Measurements from ENCODE around the gene C4orf46. TPM values are rescaled to one million over a fixed set of nuclear protein-coding genes. Genes with fewer than 3 reads are reported as not detected.
"Not testable (repeated sequence)": the region's sequence is repeated elsewhere in the genome, so short reads cannot be mapped to it uniquely, and the experiment has no call there.

C4orf46 gene
- polyA plus RNA-seq (2013, experiment 1 of 2; ENCODE audit: insufficient read length) = 13.5 TPM
- 14.4 TPM for polyA plus RNA-seq (2013, experiment 2 of 2; ENCODE audit: insufficient read length)

GRCh38 chr4:158671665-158671914, at the start of gene C4orf46:
Gene C4orf46 (minus strand): TSS chr4:158671887. CDS start chr4:158671801, 86 bp downstream.
- no peak for DNase-seq

- DNase-seq = no peak
Observed at GRCh38 chr4:158715802-158716201, 44.1 kb upstream of the C4orf46 start.

GRCh38 chr4:158714937-158715336, 43.2 kb upstream of the C4orf46 start:
- no peak for DNase-seq

GRCh38 chr4:158712622-158713021, 40.9 kb upstream of the C4orf46 start:
- not testable (repeated sequence) for DNase-seq

GRCh38 chr4:158710814-158711213, 39.1 kb upstream of the C4orf46 start:
- DNase-seq = peak; percentile 12

GRCh38 chr4:158704274-158704673, 32.6 kb upstream of the C4orf46 start:
- DNase-seq = no peak

- no peak for DNase-seq
Observed at GRCh38 chr4:158688813-158689212, 17.1 kb upstream of the C4orf46 start.

GRCh38 chr4:158682066-158682465, 10.4 kb upstream of the C4orf46 start:
- no peak for DNase-seq

GRCh38 chr4:158681629-158682028, 9.9 kb upstream of the C4orf46 start:
- no peak for DNase-seq

- DNase-seq = no peak
Observed at GRCh38 chr4:158678767-158679166, 7.1 kb upstream of the C4orf46 start.

GRCh38 chr4:158676076-158676475, 4.4 kb upstream of the C4orf46 start:
- DNase-seq = no peak

- no peak for DNase-seq
Observed at GRCh38 chr4:158673633-158674032, 1.9 kb upstream of the C4orf46 start.

- peak; percentile 100 for DNase-seq
Observed at GRCh38 chr4:158671915-158672806, 474 bp upstream of the C4orf46 start, which contains the start of gene ETFDH. Gene ETFDH (plus strand): TSS chr4:158672296. CDS start chr4:158672457, 161 bp downstream.

GRCh38 chr4:158670975-158671664, 567 bp downstream of the C4orf46 start:
- DNase-seq = peak; percentile 81

- no peak for DNase-seq
Observed at GRCh38 chr4:158669310-158669709, 2.4 kb downstream of the C4orf46 start.

- DNase-seq = peak; percentile 8
Observed at GRCh38 chr4:158667651-158668198, 4.0 kb downstream of the C4orf46 start.

GRCh38 chr4:158666892-158667291, 4.8 kb downstream of the C4orf46 start:
- DNase-seq = no peak

GRCh38 chr4:158664806-158665205, 6.9 kb downstream of the C4orf46 start:
- DNase-seq = no peak

- not testable (repeated sequence) for DNase-seq
Observed at GRCh38 chr4:158663707-158664625, 7.7 kb downstream of the C4orf46 start.

GRCh38 chr4:158663255-158663654, 8.4 kb downstream of the C4orf46 start:
- DNase-seq = not testable (repeated sequence)

GRCh38 chr4:158657291-158657690, 14.4 kb downstream of the C4orf46 start:
- DNase-seq = no peak

- no peak for DNase-seq
Observed at GRCh38 chr4:158656439-158656838, 15.2 kb downstream of the C4orf46 start.

Data from fibroblast of skin of scalp (primary cell).